Cardiac septum (tissue), 1 donor: ENCODE data around the gene ANKRD28. TPM values are rescaled to one million over a fixed set of nuclear protein-coding genes. Genes with fewer than 3 reads are reported as not detected.
"Not testable (repeated sequence)": the region's sequence is repeated elsewhere in the genome, so short reads cannot be mapped to it uniquely, and the experiment has no call there.

ENCODE experiments used
- DNase-seq: peaks from one replicate; pipeline ENCODE4 v3.0.0-alpha.2; 2020; ENCODE audit warnings: low spot score
- intact Hi-C: fragments of 100-400 bp; cut with DNase I; formaldehyde crosslinking; loops from one replicate; pipeline ENCODE4 v1.14.0; 2022
- long read RNA-seq: library from polyadenylated mRNA; unstranded; transcript quantifications from one replicate; pipeline ENCODE4 v2.0.0, GENCODE V29; 2021
- total RNA-seq: library from RNA; stranded (reverse); fragmentation: NEBNext Ultra II Directional; extraction: Animal tissue kit (Norgen Biotek cat#: 25700); gene quantifications from one replicate; pipeline ENCODE4 v1.2.1, GENCODE V29; 2021
- donor health status: DM: no; HTN: no; CAD: no.

The ANKRD28 gene
- 23.5 TPM for total RNA-seq
- long read RNA-seq, full-length matches to known transcripts = 13 of 22 reads
- long read RNA-seq, partial matches to known transcripts = 3 of 22 reads
- long read RNA-seq, other reads (novel, unspliced or antisense) = 6 of 22 reads

- intact Hi-C loops = no loop called here
These were observed at the start of gene ANKRD28 for GRCh38 chr3:15797642-15798303. TSS of gene ANKRD28 (minus strand) at chr3:15797979. CDS start at chr3:15796521, 1,458 bp downstream.

GRCh38 chr3:15847239-15847638 is 49.5 kb upstream of the ANKRD28 start:
- no peak for DNase-seq
- intact Hi-C loops = no loop called here

More at GRCh38 chr3:15797642-15798303, at the start of gene ANKRD28:
- no peak for DNase-seq

- intact Hi-C loops = no loop called here
These were observed 48.8 kb upstream of the ANKRD28 start for GRCh38 chr3:15846606-15847005.

GRCh38 chr3:15845475-15845874 is 47.7 kb upstream of the ANKRD28 start:
- no peak for DNase-seq
- intact Hi-C loops = no loop called here

More at GRCh38 chr3:15846606-15847005, 48.8 kb upstream of the ANKRD28 start:
- no peak for DNase-seq

GRCh38 chr3:15844889-15845288 is 47.1 kb upstream of the ANKRD28 start:
- DNase-seq = no peak
- intact Hi-C loops = no loop called here

GRCh38 chr3:15841091-15841973 is 43.6 kb upstream of the ANKRD28 start:
- intact Hi-C loops, DNase-seq: not testable (repeated sequence)

- DNase-seq = no peak
- intact Hi-C loops = no loop called here
These were observed 41.8 kb upstream of the ANKRD28 start for GRCh38 chr3:15839568-15839967.

- intact Hi-C loops = no loop called here
- DNase-seq = no peak
These were observed 34.1 kb upstream of the ANKRD28 start for GRCh38 chr3:15831927-15832326.

- intact Hi-C loops = no loop called here
- no peak for DNase-seq
These were observed 27.2 kb upstream of the ANKRD28 start for GRCh38 chr3:15825016-15825415.

- no peak for DNase-seq
These were observed 25.3 kb upstream of the ANKRD28 start for GRCh38 chr3:15823092-15823491.

GRCh38 chr3:15822281-15822680 is 24.5 kb upstream of the ANKRD28 start:
- intact Hi-C loops = no loop called here
- no peak for DNase-seq

More at GRCh38 chr3:15823092-15823491, 25.3 kb upstream of the ANKRD28 start:
- intact Hi-C loops = no loop called here

- intact Hi-C loops = no loop called here
- no peak for DNase-seq
These were observed 23.1 kb upstream of the ANKRD28 start for GRCh38 chr3:15820911-15821310.

GRCh38 chr3:15819576-15819975 is 21.8 kb upstream of the ANKRD28 start:
- intact Hi-C loops = loop anchor here (2.0 to 5.0 kb wide), 3 partner anchors 228 to 429 kb away; no protein-coding TSS in a partner anchor
- DNase-seq = no peak

GRCh38 chr3:15819043-15819442 is 21.3 kb upstream of the ANKRD28 start:
- intact Hi-C loops = loop anchor here (2.0 to 5.0 kb wide), 3 partner anchors 228 to 430 kb away; no protein-coding TSS in a partner anchor
- no peak for DNase-seq

- intact Hi-C loops = loop anchor here (5.0 kb wide), 2 partner anchors 232 to 362 kb away; no protein-coding TSS in a partner anchor
- DNase-seq = no peak
These were observed 17.9 kb upstream of the ANKRD28 start for GRCh38 chr3:15815696-15816095.

GRCh38 chr3:15813079-15813478 is 15.3 kb upstream of the ANKRD28 start:
- intact Hi-C loops = loop anchor here (2.0 kb wide), 1 partner anchor 182 kb away; no protein-coding TSS in a partner anchor
- DNase-seq = not testable (repeated sequence)

GRCh38 chr3:15812183-15812582 is 14.4 kb upstream of the ANKRD28 start:
- DNase-seq = no peak
- intact Hi-C loops = loop anchor here (2.0 kb wide), 1 partner anchor 181 kb away; no protein-coding TSS in a partner anchor

- intact Hi-C loops = no loop called here
These were observed 12.9 kb upstream of the ANKRD28 start for GRCh38 chr3:15810702-15811101.

GRCh38 chr3:15809313-15809712 is 11.5 kb upstream of the ANKRD28 start:
- intact Hi-C loops = no loop called here
- no peak for DNase-seq

More at GRCh38 chr3:15810702-15811101, 12.9 kb upstream of the ANKRD28 start:
- no peak for DNase-seq

- no peak for DNase-seq
- intact Hi-C loops = no loop called here
These were observed 11.0 kb upstream of the ANKRD28 start for GRCh38 chr3:15808679-15809310.
